GM21390 (cell line): ENCODE measurements around the gene NHERF1.

Source experiments
- ATAC-seq: cut with Tn5 transposase; IDR thresholded peaks from one replicate; pipeline ENCODE4 v1.9.1; 2021; ENCODE audit not compliant: unreplicated experiment

The NHERF1 gene

DNA sequence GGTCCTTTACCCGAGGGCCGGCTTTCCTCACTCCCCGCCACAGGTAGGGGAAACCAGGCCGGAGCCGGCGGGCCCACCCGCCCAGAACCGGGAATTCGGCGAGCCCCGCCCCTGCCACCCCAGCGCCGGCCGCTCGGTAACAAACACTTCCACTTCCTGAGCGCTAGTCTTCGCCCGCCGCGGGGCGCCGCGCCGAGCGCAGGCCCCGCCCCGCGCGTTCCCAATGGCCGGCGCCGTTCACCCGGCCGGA, 224 bp upstream of the NHERF1 start:
- no peak for ATAC-seq

- ATAC-seq: peak; percentile 16
Observed at GRCh38 chr17:74749279-74750038, 1.0 kb downstream of the NHERF1 start.

- ATAC-seq: no peak
Observed at GRCh38 chr17:74750039-74750326, 1.6 kb downstream of the NHERF1 start.

DNA sequence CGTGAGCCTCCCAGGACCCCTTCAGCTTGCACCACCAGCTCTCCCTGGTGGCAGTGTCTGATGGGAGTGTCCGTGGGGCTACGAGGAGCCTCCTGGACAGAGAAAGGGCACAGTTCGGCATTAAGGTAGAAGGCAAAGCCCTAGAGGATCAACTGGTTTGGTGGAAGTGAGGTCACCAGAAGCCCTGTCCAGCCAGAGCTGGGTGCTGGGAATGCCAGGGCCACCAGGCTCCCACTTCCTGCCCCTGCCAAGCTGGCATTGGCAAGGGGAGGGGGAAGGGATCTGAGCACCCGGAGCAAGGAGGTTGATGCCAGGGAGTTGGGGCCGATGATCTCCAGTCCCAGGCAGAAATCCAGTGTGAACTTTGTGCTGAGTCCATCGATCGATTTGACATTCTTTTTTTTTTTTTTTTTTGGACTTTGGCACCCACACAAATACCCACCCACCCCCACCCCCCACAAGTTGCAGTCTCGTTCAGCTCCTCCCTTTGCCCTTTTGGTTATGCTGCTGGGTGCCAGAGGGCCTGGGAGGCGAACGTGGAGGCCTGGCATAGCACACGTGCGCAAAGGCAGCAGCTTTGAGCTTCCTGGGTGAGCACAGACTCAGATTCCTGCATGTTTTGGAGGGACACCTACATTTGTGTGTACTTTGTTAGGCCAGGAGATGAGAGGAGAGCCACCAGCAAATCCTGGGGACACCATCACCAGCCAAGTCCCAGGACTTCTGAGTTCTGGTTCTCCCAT, 2.1 kb downstream of the NHERF1 start:
- no peak for ATAC-seq

DNA sequence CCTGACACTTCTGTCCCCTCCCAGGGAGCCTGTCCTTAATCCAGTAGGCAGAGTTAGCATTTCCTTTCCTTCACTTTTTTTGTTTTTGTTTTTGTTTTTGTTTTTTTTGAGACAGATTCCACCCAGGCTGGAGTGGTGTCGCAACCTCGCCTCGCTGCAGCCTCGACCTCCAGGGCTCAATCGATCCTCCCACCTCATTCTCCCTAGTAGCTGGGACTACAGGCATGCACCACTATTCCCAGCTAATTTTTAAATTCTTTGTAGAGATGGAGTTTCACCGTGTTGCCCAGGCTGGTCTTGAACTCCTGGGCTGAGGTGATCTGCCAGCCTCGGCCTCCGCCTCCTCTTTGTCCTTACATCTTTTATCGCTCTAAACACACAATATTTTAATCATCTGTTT, 4.0 kb downstream of the NHERF1 start:
- no peak for ATAC-seq

DNA sequence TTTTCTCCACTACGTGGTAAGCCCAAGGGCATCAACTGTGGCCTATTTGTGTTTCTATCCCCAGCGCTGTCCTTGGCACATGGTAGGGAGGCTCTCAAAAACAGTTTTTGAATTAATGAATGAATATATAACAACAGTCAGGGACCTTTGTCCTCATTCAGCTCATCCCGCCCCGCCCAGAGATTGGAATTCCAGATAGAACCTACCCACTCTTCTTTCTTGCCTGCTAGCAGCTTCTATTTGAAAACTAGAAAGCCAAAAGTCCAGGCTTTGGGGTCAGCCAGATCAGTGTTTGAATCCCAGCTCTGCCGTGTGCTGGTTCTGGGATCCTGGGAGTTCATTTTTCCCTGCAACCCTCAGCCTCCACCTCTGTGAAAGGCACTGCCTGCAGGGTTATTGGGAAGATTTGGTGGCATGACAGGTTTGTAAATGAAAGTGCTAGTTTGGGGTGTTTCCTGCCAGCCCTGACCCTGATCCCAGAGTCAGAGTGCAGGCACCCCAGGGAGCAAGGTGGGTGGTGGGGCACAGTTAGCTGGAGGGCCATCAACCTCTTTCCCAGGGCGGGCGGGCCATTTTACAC, 4.5 kb downstream of the NHERF1 start:
- no peak for ATAC-seq

DNA sequence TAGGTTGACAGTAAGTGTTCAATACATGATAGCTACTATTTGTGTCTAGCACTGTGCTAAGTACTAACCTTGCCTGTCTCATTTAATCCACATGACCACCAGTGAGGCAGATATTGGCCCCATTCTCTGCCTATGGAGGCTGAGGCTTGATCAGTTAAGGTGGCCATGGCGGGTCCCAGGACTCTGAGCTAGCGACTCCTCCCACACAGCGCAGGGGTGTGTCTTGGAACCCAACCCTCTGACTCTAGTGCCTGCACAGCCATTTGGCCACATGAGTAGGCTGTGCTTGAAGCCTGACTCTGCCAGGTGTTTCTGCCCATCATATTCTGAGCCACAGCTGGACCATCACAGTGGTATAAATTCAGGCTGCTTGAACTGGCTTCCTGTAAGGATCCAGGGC, 6.4 kb downstream of the NHERF1 start:
- no peak for ATAC-seq

DNA sequence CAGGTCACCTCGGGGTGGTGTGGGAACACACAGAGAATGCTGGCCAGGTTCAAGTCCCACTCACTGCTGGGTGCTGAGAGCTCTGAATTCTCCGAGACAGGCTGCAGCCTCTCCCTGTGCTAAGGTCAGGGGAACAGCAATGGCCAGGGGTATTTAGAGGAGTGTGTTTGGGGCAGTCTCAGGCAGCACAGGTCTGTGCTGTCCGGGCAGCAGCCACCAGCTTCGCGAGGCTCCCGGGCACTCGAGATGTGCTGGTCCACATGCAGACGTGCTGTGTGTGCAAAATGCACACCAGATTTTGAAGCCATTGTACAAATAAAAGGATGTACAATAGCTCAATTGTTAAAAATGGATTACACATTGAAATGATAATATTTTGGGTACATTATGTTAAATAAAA, 7.1 kb downstream of the NHERF1 start:
- no peak for ATAC-seq

DNA sequence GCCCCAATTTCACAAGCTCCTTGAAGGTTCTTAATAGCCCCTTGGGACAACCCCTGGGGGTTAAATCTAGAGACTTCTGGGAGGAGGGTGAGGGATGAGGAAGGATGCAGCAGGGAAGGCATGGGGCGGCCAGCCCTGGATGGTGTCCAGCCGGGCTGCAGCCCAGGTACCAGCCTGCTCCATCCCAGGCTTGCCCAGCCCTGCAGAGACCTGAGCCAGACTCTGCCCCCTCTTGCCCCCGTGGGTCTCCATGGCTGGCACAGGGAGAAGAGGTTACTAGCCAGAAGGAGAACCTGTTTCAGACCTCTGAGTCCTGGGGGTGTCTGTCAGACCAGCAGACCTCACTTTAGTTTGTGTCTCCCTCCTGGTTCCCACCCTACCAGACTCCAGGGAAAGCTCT, 8.5 kb downstream of the NHERF1 start:
- no peak for ATAC-seq

DNA sequence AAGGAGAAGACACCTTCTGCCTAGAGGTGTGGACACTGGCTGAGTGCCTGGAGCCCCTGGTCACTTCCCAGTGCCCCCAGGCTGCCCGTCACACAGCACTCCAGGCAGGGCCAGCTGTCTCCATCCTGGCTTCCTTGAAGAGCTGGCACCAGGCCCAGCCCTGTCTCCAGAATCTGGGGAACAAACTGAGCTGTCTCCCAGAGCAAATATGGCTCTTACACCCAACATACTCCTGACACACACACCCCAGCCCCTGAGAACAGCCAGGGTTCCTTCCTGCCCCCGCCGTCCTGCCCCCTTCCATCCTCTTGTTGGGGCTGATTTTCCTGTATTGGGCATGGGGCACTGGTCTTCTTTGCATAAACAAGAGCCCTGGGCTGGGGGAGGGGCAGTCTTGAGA, 9.1 kb downstream of the NHERF1 start:
- no peak for ATAC-seq

GRCh38 chr17:74757931-74758847, 9.8 kb downstream of the NHERF1 start:
- ATAC-seq: no peak

DNA sequence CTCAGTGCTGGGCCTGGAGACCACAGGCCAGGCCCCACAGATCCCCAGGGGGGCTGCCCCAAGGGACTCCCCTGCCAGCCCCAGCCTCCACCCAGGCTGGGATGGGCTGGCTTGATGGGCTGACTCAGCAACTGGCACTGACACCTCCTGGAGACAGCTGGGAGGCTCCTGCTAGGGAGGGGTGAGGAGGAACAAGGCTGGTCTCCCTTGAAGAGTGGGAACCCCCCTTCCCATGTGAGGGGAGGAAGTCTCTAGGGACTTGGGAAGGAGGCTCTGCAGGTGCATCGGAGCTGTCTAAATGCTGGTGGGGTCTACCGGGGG, 10.4 kb downstream of the NHERF1 start:
- no peak for ATAC-seq

- peak; percentile 78 for ATAC-seq
Observed at GRCh38 chr17:74759243-74759801, 10.9 kb downstream of the NHERF1 start.

- ATAC-seq: no peak
Observed at GRCh38 chr17:74759941-74760340, 11.5 kb downstream of the NHERF1 start.

DNA sequence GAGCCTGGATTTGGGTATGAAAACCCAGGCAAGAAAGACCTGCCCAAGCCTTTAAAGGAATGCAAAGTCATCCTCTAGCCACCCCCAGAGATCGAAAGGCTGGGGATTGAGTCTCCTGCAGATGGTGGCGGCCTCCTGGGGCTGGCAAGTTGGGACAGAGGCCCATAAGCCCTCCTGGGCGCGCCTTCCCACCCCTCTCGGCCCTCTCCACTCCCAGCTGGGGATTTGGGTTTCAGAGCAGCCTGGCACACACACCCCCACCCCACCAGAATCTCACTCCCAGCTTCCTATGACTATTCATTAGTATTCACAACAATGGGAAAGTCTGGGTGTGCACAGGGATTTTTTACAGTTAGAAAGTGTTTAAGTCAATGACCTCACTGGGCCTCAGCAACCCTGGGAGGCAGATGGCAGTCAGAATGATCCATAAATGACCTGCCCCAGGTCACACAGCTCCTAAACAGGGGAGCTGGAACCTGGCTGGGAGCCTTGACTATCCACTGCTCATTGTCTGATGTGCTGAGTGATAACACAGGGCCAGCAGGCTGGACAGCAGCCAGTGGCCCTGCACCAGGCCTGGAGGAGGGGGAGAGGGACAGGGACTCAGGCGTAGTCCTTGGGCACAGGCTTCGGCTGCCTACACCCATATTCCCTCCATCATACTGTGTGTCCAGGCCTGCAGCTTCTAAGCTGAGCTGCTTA, 12.1 kb downstream of the NHERF1 start:
- ATAC-seq: no peak

DNA sequence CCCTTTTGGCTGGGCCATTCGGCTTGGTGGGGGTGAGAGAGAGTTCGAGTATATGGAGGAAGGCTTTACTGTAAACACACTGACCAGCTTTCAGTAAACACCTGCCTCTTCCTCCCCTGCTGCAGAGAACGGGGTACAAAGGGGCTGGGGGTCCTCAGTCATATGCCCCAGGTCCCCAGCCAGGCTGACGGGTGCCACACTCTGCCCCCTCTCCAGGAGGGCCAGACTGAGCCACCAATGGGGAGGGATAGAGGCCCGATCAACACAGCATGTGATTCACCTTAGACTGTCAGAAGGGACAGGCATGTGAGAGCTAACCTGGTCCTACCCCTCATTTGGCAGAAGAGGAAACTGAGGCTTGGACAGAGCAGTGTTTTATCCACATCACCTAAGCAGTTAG, 13.0 kb downstream of the NHERF1 start:
- ATAC-seq: no peak

DNA sequence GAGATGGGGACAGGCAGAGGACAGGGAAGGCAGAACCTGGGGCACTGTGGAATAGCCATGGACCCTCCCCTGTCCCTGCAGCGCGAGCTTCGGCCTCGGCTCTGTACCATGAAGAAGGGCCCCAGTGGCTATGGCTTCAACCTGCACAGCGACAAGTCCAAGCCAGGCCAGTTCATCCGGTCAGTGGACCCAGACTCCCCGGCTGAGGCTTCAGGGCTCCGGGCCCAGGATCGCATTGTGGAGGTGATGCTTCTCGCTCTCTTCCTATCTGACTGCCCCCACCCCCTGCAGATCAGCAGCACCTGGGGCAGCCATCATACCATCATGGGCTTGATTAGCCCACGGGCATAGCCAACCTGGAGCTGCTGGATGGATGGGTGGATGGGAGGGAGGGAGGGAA, 13.5 kb downstream of the NHERF1 start:
- no peak for ATAC-seq

DNA sequence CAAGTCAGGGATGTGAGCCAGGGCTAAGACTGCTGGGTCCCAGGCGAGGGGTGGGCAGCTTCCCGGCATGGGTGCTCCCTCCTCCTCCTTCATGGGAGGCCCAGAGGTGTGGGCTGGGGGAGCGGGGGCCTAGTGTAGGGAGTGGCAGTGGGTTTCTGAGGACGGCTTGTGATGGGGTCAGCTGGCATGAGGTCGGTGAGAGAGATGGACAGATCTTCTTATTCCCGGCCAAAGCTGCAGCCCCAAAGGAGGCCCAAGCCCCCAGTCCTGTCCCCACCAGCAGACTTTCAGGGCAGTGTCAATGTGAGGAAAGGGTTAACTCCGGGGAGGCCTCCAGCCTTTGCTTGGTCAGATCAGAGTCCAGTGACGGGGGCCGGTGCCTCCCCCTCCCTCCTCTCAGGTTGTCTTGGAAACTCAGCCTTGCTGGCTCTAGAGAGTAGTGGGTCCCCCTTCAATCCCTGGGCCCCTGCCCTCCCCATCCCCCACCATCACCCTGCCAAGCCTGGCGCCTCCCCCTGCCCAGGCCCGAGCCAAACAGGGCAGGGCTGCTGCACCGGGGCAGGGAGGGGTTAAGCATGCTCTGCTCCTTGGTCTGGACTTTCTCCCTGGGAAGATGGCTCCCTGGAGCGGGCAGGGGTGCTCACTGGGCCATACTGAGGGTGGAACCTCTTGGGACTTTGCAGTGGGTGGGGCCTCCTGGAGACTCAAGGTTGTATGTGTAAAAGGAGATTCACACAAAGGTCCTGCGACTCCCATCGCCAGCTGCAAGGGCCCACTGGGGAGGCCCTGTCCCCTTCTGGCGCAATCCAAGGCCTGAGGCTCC, 15.3 kb downstream of the NHERF1 start:
- ATAC-seq: no peak

DNA sequence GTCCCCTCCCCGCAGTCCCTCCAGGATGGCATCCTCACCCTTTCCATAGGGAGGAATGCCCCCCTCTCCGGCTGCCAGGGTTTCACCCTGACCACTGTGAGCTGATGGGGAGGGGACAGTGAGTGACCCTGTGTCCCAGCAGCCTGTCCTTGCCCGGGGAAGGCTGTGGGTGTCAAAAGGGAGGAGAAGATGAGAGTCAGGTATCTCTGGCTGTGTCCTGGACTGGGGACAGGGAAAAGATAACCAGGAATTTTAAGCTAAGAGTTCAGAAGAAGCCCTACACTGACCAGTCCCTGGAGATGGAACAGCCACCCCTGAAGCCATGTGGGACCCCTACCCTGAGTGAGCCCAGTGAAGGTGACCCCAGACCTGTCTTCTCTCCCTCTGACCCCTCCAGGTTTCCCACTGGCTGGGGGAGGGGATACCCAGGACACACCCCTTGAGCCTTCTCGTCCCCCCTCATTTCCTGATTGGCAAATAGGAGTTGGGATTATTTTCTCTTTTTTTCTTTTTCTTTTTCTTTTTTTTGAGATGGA, 16.4 kb downstream of the NHERF1 start:
- no peak for ATAC-seq

DNA sequence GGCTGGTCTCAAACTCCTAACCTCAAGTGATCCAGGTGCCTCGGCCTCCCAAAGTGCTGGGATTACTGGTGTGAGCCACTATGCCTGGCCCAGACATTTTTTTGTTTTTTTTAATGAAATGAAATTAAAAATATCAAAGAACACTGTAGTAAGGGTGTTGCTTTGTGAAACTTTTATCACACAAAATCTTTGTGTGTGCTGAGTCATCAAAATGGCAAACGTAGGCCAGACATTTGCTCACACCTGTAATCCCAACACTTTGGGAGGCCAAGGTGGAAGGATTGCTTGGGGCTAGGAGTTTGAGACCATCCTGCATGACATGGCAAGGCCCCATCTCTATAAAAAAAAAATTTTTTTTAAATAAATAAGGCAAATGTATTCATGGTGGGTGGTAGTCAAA, 18.0 kb downstream of the NHERF1 start:
- ATAC-seq: no peak
